ENCODE measurements around the gene RPL31. TPM values are rescaled to one million over a fixed set of nuclear protein-coding genes. Genes with fewer than 3 reads are reported as not detected.
A peak's percentile ranks its signal among the peaks of the same experiment; 100 is the strongest.

The RPL31 gene
- total RNA-seq, 1 donor from 2014 or later = 2,596 TPM

DNA sequence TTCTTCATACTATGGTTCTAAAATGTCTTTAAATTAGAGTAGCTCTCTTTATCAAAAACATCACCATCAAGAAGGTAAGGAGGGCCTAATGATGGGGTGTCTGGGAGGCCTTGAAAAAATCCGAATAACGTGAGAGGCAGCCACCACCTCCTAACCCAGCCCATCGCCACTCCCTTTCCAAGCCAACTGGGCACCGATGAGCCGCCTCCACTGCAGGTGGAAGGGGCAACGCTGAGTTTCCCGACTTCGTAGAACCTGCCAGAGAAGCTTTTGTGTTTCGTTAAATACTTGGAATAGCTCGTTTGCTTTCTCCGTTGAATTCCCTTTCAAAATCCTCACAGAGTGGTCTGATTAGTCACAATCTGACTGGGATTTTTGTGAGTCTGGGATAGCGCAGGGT is 22.0 kb upstream of the RPL31 start:
- H3K4me1 Mint-ChIP-seq = peaks cover 37% of the 10 kb centered on the region
- peaks cover 18% of the 10 kb centered on the region for H3K4me1 ChIP-seq
- peaks cover 12% of the 10 kb centered on the region for H3F3A ChIP-seq (ENCODE audit: low read depth)
- H3K27ac ChIP-seq = no peak overlapping the region
- no peaks in the 10 kb centered on the region for H3K79me2 ChIP-seq (ENCODE audit: low read depth)
- no peaks in the 10 kb centered on the region for H3K9me3 ChIP-seq (ENCODE audit: low read depth)
- no peak overlapping the region for H3K4me2 ChIP-seq
- H3K9ac ChIP-seq = no peak overlapping the region
- no peaks in the 10 kb centered on the region for H3K9me3 Mint-ChIP-seq
- no peak for TF ChIP-seq EZH2 (IDR thresholded peaks at IDR 0.05)
- TF ChIP-seq EZH2phosphoT487 (IDR thresholded peaks at IDR 0.05) = no peak
- TF ChIP-seq, protein P1, sequence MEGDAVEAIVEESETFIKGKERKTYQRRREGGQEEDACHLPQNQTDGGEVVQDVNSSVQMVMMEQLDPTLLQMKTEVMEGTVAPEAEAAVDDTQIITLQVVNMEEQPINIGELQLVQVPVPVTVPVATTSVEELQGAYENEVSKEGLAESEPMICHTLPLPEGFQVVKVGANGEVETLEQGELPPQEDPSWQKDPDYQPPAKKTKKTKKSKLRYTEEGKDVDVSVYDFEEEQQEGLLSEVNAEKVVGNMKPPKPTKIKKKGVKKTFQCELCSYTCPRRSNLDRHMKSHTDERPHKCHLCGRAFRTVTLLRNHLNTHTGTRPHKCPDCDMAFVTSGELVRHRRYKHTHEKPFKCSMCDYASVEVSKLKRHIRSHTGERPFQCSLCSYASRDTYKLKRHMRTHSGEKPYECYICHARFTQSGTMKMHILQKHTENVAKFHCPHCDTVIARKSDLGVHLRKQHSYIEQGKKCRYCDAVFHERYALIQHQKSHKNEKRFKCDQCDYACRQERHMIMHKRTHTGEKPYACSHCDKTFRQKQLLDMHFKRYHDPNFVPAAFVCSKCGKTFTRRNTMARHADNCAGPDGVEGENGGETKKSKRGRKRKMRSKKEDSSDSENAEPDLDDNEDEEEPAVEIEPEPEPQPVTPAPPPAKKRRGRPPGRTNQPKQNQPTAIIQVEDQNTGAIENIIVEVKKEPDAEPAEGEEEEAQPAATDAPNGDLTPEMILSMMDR (IDR thresholded peaks at IDR 0.05) = no peak
- H3K27ac Mint-ChIP-seq = no peak overlapping the region
- no peak for DNase-seq (ENCODE audit: low spot score)
- peaks cover under 1% of the 10 kb centered on the region for H3K27me3 Mint-ChIP-seq (ENCODE audit: insufficient read depth, low read depth)
- no peaks in the 10 kb centered on the region for H3K27me3 ChIP-seq
- H2AFZ ChIP-seq (replicated peaks) = no peak overlapping the region
- H3K36me3 Mint-ChIP-seq = no peaks in the 10 kb centered on the region
- H3K36me3 ChIP-seq = no peaks in the 10 kb centered on the region
- H3K4me3 ChIP-seq = no peak overlapping the region
- no peaks in the 10 kb centered on the region for H4K20me1 ChIP-seq (ENCODE audit: low read depth)
- H3K4me3 Mint-ChIP-seq = no peak overlapping the region

DNA sequence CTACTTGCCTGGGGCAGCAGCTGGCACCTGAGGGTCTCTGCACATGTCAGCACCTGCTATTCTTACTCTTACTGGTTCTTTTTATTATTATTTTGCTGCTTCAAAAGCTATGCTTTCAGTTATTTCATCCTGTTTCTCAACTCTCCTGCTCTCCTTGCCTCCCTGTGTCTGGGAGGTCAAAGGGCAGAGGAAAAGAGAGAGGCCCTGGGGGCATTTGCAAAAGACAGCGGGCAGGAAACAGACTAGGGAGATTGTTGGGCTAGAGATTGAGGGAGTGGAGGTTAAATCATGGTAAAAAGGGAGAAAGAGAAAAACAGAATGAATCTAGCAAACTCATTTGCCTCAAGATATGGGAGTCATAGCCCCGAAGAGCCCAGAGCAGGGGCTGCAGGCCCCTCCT is 21.1 kb upstream of the RPL31 start:
- no peaks in the 10 kb centered on the region for H4K20me1 ChIP-seq (ENCODE audit: low read depth)
- no peak for DNase-seq (ENCODE audit: low spot score)
- no peaks in the 10 kb centered on the region for H3K36me3 ChIP-seq
- H3K4me3 Mint-ChIP-seq = peak overlapping the region; percentile 2
- H3K9ac ChIP-seq = no peak overlapping the region
- H2AFZ ChIP-seq (replicated peaks) = peak overlapping the region; percentile 81
- H3K27ac ChIP-seq = peak overlapping the region; percentile 27
- no peaks in the 10 kb centered on the region for H3K9me3 Mint-ChIP-seq
- no peaks in the 10 kb centered on the region for H3K9me3 ChIP-seq (ENCODE audit: low read depth)
- H3K4me1 ChIP-seq = peaks cover 18% of the 10 kb centered on the region
- TF ChIP-seq EZH2phosphoT487 (IDR thresholded peaks at IDR 0.05) (no peak), EZH2 (IDR thresholded peaks at IDR 0.05) (no peak)
- TF ChIP-seq, protein P1 (IDR thresholded peaks at IDR 0.05) = no peak
- no peaks in the 10 kb centered on the region for H3K79me2 ChIP-seq (ENCODE audit: low read depth)
- no peaks in the 10 kb centered on the region for H3K36me3 Mint-ChIP-seq
- H3K27me3 ChIP-seq = no peaks in the 10 kb centered on the region
- H3K4me1 Mint-ChIP-seq = peaks cover 37% of the 10 kb centered on the region
- H3K4me2 ChIP-seq = peak overlapping the region; percentile 57
- H3K27me3 Mint-ChIP-seq (ENCODE audit: insufficient read depth, low read depth) = no peaks in the 10 kb centered on the region
- H3K27ac Mint-ChIP-seq = peak overlapping the region; percentile 6
- H3K4me3 ChIP-seq = no peak overlapping the region
- H3F3A ChIP-seq (ENCODE audit: low read depth) = peaks cover 12% of the 10 kb centered on the region

DNA sequence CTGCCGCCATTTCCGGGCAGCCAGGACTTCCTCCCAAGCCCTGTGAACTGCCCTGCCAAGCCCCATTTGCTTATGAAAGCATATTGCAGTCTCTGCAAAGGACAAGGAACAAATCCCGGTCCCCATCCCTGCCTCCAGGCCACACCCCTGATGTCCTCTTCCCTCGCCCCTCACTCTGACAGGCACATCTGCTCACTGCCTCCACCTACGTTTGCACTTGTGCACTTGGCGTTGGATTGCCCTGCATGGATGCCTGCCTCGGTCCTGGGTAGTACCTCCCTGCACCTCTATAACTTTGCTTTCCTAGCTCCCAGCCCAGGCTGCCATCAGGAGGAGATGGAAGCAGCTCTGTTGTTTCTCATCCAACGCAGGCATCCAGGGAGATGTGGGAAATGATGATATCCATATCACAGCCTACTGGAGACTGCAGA is 19.6 kb upstream of the RPL31 start:
- Histone ChIP-seq H3K4me2 (no peak overlapping the region), H2AFZ (replicated peaks) (no peak overlapping the region), H3K27me3 (no peaks in the 10 kb centered on the region), H3K9ac (no peak overlapping the region), H4K20me1 (ENCODE audit: low read depth) (no peaks in the 10 kb centered on the region), H3F3A (ENCODE audit: low read depth) (peaks cover 12% of the 10 kb centered on the region), H3K79me2 (ENCODE audit: low read depth) (no peaks in the 10 kb centered on the region), H3K27ac (no peak overlapping the region), H3K4me3 (no peak overlapping the region), H3K9me3 (ENCODE audit: low read depth) (no peaks in the 10 kb centered on the region), H3K4me1 (peaks cover 18% of the 10 kb centered on the region), H3K36me3 (no peaks in the 10 kb centered on the region)
- Mint-ChIP-seq H3K4me1 (peaks cover 26% of the 10 kb centered on the region), H3K36me3 (no peaks in the 10 kb centered on the region), H3K9me3 (no peaks in the 10 kb centered on the region), H3K27me3 (ENCODE audit: insufficient read depth, low read depth) (no peaks in the 10 kb centered on the region), H3K27ac (peak overlapping the region; percentile 4), H3K4me3 (no peak overlapping the region)
- TF ChIP-seq, protein P1 (IDR thresholded peaks at IDR 0.05) = no peak
- DNase-seq (ENCODE audit: low spot score) = peak; percentile 14

Measured in neural progenitor cell (in vitro differentiated cells).